DMS 273 (cell line): Measurements from ENCODE around the gene LY6G6F.

ENCODE experiments used
- DNase-seq: peaks from one replicate; lab custom pipeline; 2025; ENCODE audit not compliant: unreplicated experiment; lab: John Stamatoyannopoulos, UW

The LY6G6F gene

GRCh38 chr6:31737991-31738979 is 31.6 kb downstream of the LY6G6F start:
- peak; percentile 45 for DNase-seq

GRCh38 chr6:31739639-31740396 is 33.2 kb downstream of the LY6G6F start, which contains the start of gene MSH5:
Gene MSH5, plus strand, starts transcription at chr6:31740005. Its CDS starts 462 bp downstream, at chr6:31740467.
- DNase-seq: peak; percentile 100

GRCh38 chr6:31740397-31741223 is 33.9 kb downstream of the LY6G6F start:
- no peak for DNase-seq

- no peak for DNase-seq
Observed at GRCh38 chr6:31741815-31742214, 35.1 kb downstream of the LY6G6F start.

GRCh38 chr6:31742894-31743293 is 36.2 kb downstream of the LY6G6F start:
- DNase-seq: no peak

GRCh38 chr6:31744422-31744821 is 37.8 kb downstream of the LY6G6F start:
- no peak for DNase-seq

GRCh38 chr6:31749301-31750036 is 42.8 kb downstream of the LY6G6F start:
- no peak for DNase-seq

GRCh38 chr6:31750411-31751022 is 43.9 kb downstream of the LY6G6F start:
- DNase-seq: no peak

- no peak for DNase-seq
Observed at GRCh38 chr6:31752739-31753319, 46.2 kb downstream of the LY6G6F start.

- DNase-seq: no peak
Observed at GRCh38 chr6:31758281-31758680, 51.6 kb downstream of the LY6G6F start.
